CD4-positive, alpha-beta T cell treated with Interleukin-4 for 1 hour (primary cell): ENCODE measurements around the gene SCPEP1.

Source experiments
- DNase-seq, 2 donors: peaks; one replicate each; pipeline ENCODE4 v3.0.0-alpha.2; 2020 to 2022

The SCPEP1 gene

DNA sequence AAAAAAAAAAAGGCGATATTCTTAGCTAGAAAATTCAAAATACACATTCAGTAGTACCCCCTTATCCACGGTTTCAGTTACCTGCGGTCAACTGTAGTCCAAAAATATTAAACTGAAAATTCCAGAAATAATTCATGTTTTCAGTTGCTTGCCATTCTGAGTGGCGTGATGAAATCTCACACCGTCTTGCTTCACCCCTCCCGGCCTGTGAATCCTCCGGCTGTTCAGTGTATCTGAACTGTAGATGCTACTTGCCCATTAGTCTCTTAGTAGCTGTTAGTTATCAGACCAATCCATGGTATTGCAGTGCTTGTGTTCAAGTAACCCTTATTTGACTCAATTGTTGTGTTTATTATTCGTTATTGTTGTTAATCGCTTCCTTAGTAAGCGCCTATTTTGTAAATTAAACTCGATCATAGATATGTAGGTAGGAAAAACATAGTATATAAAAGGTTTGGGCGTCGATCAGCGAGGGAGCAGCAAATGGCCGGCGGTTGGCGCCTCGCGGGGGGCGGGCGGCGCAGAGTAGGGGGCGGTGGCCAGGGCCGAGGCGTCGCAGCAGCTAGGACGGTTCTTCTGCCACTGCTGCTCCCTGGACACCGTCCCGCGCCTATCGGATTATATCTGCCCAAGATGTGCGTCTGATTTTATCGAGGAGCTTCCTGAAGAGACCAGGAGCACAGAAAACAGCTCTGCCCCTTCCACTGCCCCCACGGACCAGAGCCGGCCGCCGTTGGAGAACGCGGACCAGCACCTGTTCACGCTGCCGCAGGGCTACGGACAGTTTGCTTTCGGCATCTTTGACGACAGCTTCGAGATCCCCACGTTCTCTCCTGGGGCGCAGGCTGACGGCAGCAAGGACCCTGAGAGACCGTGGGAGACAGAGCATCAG lies 67.3 kb downstream of the SCPEP1 start:
- no peak for DNase-seq

DNA sequence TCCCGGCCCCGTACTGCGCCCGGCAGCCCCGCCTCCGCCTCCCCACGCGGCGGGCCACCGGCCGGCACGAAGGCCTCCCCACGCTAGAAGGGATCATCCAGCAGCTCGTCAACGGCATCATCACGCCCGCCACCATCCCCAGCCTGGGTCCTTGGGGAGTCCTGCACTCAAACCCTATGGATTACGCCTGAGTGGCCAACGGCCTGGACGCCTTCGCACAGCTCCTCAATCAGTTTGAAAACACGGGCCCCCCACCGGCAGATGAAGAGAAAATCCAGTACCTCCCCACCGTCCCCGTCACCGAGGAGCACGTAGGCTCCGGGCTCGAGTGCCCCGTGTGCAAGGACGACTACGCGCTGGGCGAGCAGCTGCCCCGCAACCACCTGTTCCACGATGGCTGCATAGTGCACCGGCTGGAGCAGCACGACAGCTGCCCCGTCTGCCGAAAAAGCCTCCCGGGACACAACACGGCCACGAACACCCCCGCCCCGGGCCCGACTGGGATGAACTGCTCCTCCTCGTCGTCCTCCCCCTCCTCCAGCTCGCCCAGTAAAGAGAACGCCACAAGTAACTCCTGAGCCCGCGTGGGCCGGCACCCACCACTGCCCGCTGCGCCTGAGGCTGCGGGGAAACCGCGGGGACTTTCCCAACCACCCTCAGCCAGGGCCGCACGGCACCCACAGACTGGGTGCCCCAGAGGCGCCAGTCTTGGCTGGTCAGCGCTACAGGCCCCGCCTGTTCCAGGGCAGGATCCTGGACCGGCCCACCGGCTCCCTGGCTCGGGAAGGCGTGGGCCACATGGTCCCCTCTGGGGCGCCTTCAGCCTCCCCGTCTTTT lies 68.2 kb downstream of the SCPEP1 start:
- DNase-seq: peak; percentile 26 to 31

DNA sequence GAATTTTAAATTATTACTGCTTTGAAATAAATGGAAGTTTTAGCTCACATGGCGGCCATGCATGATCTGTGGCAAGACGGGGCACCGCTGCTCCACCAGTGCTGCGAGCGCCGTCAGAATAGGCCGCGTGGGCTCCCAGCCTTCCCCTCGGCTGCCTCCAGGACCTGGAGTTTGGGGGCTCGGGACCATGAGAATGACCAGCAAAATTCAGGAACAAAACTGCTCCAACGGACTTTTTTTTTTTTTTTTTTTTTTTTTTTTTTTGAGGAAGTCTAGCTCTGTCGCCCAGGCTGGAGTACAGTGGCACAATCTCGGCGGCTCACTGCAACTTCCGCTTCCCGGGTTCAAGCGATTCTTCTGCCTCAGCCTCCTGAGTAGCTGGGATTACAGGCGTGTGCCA lies 68.8 kb downstream of the SCPEP1 start:
- DNase-seq: peak; percentile 3 to 44

DNA sequence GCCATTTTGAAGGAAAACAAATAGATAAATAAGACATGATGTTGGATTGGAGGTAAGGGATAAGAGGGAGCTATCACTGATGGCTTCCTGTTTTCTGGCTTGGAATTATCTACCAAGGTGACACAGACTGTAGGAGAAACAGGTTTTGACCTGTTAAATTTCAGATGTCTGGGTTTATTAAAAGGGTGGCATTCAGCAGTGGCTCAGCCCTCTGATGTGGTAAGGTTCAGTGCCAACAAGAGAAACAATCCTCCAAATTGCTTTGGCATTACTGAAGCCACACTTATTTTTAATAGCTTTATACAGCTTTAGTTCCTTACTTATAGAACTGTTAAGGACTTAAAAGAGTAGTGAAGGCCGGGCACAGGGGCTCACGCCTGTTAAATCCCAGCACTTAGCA lies 70.2 kb downstream of the SCPEP1 start:
- DNase-seq: no peak

DNA sequence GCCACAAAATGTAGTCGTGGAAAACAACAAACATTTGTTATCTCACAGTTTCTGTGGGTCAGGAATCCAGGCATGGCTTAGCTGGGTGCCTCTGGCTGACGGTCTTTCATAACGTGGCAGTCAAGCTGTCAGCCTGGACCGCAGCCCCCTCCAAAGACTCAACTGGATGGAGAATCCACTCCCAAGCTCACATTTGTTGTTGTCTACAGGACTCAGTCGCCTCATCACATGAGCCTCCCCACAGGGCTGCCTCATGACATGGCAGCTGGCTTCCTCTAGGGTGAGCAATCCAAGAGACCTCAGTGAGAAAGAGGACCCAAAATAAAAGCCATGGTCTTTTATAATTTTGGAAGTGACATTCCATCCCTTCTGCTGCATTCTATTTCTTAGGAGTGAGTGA lies 72.4 kb downstream of the SCPEP1 start:
- no peak for DNase-seq

DNA sequence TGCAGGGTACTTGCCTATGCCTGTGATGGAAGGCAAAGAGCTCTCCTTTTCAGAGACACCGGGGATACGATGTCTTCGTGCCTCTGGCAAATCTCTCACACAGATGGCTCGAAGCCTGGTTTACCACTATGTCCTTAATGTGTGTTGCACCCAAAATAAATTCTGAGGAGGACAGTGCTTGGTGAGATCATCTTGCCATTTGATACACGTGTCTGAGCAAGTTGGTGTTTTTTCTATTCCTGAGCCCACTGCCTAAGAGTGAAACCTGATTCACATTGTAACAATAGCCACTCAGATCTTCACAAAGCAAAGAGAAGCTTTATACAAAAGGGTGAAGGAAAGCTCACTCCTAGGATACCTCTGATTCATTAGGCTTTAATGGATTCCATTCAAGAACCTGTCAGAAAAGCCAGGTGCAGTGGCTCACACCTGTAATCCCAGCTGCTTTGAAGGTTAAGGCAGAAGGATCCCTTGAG lies 74.0 kb downstream of the SCPEP1 start:
- DNase-seq: no peak
